ENCODE results near the gene HIGD2B.
A peak's percentile ranks its signal among the peaks of the same experiment; 100 is the strongest.
"Not testable (repeated sequence)": the region's sequence is repeated elsewhere in the genome, so short reads cannot be mapped to it uniquely, and the experiment has no call there.

Gene HIGD2B, protein sequence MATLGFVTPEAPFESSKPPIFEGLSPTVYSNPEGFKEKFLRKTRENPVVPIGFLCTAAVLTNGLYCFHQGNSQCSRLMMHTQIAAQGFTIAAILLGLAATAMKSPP

DNA sequence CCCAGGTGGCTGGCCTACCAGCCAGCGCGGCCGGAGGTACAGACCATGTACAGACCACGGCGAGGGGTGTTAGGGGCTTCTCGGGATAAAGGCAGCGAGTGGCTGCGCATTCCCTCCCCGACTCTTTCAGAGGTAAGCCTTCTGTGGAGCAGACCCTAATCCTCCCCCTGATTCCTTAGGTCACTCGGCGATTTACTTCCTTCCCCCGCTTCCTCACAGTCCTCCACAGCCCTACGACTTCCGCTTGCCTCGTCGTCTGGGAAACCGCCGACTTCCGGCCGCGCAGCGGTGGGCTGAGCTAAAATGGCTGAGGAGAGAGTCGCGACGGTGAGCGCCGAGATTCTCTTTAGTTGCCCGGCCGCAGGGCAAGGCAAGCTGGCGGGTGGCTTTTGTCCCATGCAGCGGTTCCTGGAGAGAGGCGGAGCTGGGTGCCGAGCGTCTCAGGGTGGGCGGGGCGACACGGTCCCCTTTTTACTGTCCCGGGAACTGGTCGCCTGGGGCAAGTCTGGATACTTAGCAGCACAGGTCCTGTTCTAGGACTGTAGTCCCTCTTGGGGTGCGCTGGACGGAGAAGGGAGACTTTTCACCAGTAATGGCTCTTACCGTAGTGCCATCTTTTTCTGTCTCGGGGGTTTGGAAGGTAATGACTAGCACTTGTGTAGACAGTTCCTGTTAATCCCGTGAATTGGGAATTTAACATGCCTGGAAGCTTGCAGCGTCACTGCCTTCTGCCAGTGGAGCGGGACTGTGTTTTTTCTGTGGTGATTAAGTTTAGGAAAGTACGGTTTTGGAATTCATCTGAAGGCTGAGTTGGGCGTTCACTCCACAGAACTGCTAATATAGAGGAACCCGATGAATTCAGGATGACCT, at the start of gene HIGD2B, which contains the start of gene BBS4:
Gene HIGD2B, minus strand, starts transcription at position 258 of the 870 bp plus-strand sequence. CDS start 9,808 bp downstream, outside the sequence.
Gene BBS4, plus strand, starts transcription at position 283 of the 870 bp plus-strand sequence. Its CDS starts 21 bp downstream, at position 304.
- peak; percentile 92 for DNase-seq (ENCODE audit: low spot score)

DNA sequence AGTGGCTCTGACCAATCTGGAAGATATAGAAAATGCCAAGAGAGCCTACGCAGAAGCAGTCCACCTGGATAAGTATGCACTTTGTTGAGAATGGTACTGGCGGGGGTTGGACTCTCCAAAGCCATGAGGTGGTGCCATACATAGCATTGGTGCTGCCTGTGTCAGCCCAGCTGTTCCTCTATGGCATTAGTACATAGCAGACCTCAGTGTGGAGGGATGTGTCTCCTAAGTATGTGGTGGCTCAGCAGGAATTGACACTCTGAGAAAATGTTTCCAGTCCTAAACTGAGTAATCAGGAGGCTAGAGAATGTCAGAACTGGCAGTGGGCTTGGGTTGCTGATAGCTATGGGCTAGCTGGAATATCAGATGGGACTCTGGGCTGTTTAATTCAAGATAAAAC, 49.1 kb upstream of the HIGD2B start:
- DNase-seq (ENCODE audit: low spot score) = no peak

DNA sequence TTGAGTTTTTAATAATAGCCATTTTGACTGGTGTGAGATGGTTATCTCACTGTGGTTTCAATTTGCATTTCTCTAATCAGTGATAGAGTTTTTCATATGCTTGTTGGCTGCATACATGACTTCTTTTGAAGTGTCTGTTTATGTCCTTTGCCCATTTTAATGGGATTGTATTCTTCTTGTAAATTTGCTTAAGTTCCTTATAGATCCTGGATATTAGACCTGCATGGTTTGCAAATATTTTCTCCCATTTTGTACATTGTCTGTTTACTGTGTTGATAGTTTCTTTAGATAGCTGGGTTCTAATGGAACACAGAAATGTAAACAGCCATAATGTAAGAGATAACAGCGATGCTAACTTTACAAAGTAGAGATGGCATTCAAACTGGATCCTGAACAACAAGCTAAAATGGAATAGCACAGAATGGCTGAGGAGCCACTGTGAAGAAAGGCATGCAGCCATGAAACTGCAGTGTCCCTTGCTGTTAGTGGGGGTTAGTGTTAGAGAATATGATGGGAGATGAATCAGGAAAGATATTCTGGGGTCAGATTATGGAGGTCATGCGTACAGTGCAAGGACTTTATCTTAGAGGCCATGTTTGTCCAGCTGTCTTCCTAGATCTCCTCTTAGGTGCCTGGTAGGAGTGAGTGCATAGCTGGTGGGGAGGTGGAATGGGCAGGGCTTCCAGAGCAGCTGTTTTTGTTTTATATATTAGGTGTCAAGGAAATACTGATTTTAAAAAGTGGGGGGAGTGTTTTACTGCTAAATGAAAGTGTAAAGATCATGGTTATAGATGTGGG, 48.2 kb upstream of the HIGD2B start:
- no peak for DNase-seq (ENCODE audit: low spot score)

DNA sequence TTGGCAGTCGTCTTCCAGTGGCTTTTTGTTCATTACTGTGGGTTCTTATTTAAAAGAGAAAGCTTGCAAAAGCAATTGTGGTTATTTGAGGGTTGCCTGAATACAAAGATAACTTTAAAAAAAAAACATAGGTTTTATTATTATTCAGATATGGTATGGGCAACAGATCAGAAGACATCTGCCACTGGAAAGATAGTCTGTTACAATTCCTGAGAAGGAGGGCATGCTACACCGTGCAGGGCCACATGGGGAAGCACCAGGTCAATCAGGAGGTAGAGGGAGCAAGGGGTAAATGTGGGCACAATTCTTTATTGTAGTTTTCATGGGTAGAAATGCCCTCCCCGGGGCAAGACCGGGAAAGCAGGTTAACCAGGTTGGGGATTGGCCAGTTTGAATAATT, 46.5 kb upstream of the HIGD2B start:
- no peak for DNase-seq (ENCODE audit: low spot score)

DNA sequence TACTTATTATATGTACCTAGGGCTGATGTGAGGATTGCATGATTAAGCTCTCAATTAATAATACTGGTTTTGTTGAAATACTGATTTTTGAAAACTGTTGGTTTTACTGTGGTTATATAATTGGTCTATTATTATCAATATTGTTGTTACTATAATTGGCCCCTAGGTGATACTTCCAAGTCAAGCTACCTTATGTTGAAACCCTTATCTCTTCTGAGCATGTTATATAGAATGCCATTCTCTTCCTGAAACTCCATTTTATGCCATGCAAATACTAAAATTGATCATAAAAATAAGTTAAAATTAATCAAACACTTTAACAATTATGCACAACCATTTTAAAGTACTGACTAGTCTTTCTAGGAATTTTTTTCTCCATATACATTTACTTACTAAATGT, 46.1 kb upstream of the HIGD2B start:
- DNase-seq (ENCODE audit: low spot score) = no peak

DNA sequence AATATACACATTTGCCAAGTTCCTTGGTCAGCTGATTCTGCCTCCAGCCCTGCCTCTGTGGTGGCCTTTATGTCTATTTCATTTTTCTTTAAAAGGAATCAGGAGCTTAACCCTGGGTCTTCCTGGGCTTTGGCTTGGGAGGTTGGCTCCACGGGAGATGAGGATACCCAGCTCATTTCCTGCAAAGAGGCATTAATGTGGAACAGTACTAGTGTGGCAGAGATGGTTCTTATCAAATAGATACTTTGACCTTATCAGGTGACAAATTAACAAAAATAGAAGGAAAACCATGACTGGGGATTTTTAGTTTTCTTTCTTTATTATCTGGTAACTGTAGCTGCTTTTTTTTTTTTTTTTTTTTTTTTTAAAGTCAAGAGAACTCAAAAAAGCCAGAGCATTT, 42.8 kb upstream of the HIGD2B start:
- no peak for DNase-seq (ENCODE audit: low spot score)

DNA sequence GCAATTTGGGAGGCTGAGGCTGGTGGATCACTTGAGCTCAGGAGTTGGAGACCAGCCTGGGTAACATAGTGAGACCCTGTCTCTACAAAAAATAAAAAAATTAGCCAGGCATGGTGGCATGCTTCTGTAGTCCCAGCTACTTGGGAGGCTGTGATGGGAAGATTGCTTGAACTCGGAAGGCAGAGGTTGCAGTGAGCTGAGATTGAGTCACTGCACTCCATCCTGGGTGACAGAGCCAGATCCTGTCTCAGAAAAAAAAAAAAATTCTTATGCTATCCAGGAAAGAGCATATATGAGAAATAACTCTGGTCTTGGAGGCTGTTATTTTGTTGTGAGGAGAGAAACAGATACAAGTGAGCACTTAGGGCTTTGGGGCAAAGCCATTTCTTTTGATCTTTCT, 42.3 kb upstream of the HIGD2B start:
- DNase-seq (ENCODE audit: low spot score) = not testable (repeated sequence)

DNA sequence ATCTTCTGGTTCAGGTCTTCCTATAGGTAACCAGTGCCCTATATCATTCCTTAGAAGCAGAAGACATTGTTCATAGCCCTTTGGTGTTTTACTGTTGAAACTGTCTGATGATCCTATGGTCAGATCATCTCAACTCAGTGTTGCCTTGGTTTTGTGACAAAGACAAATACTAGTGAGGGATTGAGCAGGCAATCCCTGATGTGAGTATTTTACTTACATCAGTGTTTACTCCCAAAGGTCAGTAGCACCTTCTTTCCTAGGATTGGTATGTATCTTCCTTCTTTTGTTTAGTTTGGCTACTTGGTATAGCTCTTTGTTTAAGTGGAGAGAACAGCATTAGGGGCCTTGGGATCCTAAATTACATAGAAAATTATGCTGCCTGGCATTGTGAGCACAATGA, 41.2 kb upstream of the HIGD2B start:
- DNase-seq (ENCODE audit: low spot score) = no peak

DNA sequence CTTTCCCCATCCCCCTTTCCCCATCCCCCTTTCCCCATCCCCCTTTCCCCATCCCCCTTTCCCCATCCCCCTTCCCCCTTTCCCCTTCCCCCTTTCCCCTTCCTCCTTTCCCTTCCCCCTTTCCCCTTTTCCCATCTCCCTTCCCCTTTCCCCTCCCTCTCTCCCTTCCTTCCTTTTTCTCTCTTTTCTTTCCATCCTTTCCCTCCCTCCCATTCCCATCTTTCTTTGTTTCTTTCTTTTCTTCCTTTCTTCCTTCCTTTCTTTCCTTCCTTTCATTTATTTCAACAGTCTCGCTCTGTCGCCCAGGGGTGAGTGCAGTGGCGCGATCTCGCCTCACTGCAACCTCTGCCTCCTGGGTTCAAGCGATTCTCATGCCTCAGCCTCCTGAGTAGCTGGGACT, 39.9 kb upstream of the HIGD2B start:
- DNase-seq (ENCODE audit: low spot score) = not testable (repeated sequence)

DNA sequence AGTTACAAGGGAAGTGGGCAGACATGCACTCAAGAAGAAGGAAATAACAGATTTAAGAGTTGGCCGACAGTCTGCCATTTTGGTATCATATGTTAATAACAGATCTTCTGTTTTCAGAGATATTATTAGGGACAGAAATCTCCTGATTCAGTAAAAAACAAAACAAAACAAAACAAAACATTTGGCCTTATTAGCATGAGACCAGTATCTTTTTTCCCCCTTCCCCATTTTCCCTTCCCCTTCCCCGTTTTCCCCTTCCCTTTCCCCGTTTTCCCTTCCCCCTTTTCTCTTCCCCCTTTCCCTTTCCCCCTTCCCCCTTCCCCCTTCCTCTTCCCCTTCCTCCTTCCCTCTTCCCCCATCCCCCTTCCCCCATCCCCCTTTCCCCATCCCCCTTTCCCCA, 39.5 kb upstream of the HIGD2B start:
- DNase-seq (ENCODE audit: low spot score) = no peak

DNA sequence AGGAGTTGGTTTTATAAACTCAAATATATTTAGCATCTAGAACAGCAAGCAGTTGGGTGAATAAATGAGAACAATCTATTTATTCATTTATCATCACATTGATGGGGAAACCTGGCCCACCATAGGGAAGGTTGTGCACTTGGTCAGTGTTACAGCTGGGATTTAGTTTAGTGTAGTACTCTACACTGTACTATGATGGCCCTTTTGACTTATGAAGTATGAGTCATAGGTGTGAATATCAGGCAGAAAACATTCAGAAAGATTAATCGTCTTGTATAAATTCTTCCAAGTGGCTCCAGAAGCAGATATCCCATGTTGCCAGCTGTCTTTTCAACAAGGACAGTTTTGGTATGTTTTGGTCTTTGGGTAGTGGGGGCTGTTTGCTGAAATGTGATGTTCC, 38.0 kb upstream of the HIGD2B start:
- DNase-seq (ENCODE audit: low spot score) = no peak

DNA sequence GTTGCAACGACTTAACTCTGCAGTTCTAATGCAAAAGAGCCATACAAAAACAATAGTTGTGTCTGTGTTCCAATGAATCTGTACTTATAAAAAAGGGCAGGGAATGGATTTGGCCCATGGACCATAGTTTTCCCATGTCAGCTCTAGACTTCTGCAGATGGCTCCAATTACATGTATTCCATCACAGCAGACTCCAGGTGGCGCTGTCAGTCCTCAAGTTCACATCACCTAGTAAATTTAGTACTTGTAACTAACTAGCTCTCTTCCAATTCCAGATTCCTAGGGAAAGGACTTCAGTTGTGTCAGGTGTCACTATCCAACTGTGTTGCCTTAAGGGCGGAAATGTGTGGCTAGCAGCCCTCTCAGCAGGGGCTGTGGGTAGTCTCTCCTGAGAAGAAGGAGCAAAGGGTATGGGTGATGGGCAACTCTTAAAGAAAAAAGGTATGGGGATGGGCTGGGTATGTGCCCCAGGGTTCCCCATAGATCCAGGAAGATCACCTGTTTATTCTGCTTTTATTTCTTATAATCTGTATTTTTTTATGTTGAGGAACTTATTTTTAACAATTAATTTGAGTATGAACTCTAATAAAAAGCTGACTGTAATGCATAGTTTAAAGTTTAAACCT, 36.2 kb upstream of the HIGD2B start:
- DNase-seq (ENCODE audit: low spot score) = peak; percentile 72

DNA sequence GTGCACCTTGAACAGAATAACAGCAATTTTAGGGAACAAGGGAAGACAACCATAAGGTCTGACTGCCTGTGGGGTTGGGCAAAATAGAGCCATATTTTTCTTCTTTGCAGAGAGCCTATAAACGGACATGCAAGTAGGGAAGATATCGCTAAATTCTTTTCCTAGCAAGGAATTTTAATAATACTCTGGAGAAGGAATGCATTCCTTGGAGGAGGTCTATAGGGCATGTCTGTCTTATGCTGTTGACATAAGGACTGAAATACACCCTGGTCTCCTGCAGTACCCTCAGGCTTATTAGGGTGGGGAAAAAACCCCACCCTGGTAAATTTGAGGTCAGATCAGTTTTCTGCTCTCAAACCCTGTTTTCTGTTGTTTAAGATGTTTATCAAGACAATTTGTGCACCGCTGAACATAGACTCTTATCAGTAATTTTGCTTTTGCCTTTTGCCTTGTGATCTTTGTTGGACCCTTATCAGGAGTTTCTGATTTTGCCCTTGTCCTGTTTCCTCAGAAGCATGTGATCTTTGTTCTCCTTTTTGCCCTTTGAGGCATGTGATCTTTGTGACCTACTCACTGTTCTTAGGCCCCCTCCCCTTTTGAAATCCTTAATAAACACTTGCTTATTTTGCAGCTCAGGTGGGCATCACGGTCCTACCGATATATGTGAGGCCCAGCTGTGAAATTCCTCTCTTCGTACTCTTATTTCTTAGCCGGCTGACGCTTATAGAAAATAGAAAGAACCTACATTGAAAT, 22.7 kb upstream of the HIGD2B start:
- DNase-seq (ENCODE audit: low spot score) = not testable (repeated sequence)

DNA sequence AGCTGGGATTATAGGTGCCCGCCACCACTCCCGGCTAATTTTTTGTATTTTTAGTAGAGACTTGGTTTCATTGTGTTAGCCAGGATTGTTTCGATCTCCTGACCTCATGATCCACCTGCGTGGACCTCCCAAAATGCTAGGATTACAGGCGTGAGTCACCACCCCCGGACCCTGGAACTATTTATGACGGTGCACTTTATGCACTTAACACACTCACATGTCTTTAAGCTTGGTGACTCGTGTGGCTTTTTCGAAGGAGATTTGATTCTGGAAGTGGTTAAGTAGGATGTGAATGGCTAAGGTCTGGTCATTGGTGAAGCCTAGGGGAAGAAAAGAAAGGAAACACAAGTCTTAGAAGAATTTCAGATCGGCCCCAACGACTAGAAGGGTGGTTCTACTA, 20.3 kb upstream of the HIGD2B start:
- no peak for DNase-seq (ENCODE audit: low spot score)

DNA sequence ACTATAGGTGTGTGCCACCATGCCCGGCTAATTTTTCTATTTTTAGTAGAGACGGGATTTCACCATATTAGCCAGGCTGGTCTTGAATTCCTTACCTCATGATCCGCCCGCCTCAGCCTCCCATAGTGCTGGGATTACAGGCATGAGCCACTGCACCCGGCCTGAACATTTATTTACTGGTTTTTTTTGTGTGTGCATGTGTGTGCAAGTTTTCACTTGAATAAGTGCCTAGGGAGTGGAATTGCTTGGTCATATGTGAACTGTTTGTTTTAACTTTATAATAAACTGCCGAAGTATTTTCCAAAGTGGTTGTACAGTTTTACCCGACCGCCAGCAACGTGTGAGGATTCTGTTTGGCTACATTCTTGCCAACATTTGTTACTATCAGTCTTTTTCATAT, 14.1 kb upstream of the HIGD2B start:
- DNase-seq (ENCODE audit: low spot score) = no peak

DNA sequence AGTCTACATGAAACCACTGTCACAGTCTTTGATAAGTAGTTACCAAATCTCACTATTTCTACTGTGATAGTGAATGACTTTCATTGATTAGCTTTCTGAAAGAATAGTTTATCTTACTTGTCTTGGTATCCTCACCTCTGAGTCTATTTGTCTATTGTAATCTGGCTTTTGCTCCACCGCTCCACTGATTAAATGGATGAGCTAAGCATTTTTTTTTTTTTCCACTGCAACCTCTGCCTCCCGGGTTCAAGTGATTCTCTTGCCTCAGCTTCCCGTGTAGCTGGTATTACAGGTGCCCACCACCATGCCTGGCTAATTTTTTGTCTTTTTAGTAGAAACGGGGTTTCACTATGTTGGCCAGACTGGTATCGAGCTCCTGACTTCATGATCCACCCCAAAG, 13.0 kb upstream of the HIGD2B start:
- no peak for DNase-seq (ENCODE audit: low spot score)

DNA sequence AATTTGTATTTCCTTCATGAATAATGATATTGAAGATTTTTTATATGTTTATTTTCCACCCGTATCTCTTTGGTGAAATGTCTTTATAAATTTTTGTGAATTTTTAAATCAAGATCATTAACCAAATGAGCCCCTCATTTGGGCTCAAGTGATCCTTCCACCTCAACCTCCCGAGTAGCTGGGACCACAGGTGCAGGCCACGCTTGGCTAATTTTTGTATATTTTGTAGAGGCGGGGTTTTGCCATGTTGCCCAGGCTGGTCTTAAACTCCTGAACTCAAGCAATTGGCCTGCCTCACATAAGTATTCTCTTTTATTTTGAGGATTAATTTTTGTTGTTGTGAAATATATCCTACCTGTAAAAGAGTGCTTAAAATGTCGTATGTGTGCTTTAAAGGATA, 5.0 kb upstream of the HIGD2B start:
- DNase-seq (ENCODE audit: low spot score) = no peak

DNA sequence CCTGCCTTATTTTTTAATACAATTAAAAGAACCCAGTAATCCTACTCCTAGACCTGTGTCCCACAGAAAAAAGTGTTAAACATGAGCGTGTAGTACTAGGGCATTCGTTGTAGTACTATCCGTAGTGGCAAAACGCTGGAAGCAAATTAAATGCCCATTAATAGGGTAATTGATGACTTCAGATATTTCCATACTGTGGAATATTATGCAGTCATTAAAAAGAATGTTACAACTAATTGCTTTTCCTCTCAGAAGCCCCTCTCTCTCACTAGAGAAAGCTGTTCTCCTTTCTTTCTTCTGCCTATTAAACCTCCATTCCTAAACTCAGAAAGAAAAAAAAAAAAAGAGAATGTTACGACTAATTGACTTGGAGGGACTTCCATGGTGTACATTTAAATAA, 2.7 kb upstream of the HIGD2B start:
- DNase-seq (ENCODE audit: low spot score) = no peak

DNA sequence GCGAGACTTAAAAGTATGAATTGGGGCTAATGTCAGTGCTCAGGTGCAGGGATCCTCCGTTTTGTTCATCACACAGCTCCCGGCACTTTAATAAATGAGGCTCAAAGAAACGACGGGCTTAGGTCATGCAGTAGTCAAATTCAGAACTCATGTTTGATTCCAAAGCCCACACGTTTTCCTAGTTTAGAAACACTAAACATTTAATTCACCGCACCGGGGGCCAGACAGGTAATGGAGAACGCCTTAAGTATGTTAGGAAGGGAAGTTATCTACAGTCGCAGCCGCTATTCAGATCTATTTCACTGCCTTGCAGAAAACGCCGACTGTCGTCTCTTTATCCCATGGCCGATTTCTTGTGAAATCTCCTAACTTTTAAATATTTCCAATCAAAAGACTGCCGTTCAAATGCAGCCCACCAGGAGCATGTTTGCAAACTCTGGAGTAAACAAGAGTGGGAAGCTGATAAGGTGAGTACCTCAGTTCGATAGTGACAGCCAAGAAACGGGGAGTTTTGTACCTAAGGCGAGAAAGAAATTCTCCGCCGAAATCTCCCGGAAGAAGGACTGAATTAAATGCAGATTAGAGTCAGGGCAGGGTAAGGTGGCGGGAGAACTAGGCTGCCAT, 569 bp downstream of the HIGD2B start:
- no peak for DNase-seq (ENCODE audit: low spot score)

DNA sequence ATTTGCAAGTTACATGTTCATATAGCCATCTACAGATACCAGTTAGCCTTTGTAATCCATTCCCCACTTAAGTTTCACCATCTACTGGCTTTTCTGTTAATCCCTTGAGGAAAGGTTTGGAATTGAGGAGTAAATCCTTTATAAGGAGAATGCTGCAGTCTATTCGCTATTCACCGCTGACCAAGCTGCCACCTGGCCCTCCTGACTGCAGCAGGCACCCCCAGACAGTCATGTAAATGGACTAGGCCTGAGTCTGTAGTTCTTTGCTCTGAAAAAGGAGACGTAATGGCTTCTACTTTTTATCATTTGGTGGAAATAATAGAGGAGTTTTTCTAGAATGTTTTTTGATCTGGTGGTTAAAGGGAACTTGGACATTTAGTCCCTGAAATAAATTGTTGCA, 3.2 kb downstream of the HIGD2B start:
- DNase-seq (ENCODE audit: low spot score) = no peak

DNA sequence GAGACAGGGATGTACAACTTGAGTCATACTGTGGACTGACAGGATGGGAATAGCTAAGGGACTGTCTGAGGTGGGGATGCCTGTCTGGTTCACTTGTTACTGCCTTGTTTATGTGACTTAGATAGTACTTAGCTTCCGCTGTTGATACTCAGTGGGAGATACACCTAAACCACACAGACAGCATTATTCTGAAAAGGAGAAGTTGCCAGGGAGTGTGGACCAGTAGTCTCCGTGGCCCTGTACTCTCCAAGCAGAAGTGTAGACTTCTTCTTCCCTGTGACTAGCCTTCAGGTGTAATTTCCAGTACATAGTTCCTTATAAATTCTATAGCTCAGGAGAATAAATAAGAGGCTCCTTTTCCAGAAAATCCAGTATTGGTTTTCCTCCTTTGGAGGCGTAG, 5.1 kb downstream of the HIGD2B start:
- DNase-seq (ENCODE audit: low spot score) = no peak
